Vagina (tissue), 2 donors: ENCODE measurements around the gene GNL2.

ENCODE experiments used
- POLR2A ChIP-seq, 2 donors: fragments of 450-650 bp; IDR thresholded peaks; one replicate each; pipeline ENCODE4 v1.6.1; 2017; ENCODE audit warnings: antibody characterized with exemption in 2 of 2, mild to moderate bottlenecking in 2 of 2, moderate library complexity in 2 of 2
- POLR2AphosphoS5 ChIP-seq, 2 donors: sonication (generic); formaldehyde crosslinking; IDR thresholded peaks; one replicate each; pipeline ENCODE4 v1.9.0; 2017; ENCODE audit warnings: antibody characterized with exemption in 2 of 2, mild to moderate bottlenecking in 2 of 2, low read depth in 1 of 2; ENCODE audit not compliant: insufficient read depth in 1 of 2
- TF ChIP-seq, protein P1 (sequence below), 3 experiments: fragments of 450-650 bp in 2 of 3; fragments of 200-600 bp in 1 of 3; sonication (generic) in 1 of 3; IDR thresholded peaks; one replicate each; pipeline ENCODE4 v1.5.1; 2017 to 2019; ENCODE audit warnings: antibody characterized with exemption in 3 of 3, mild to moderate bottlenecking in 2 of 3, moderate library complexity in 2 of 3

DNA sequence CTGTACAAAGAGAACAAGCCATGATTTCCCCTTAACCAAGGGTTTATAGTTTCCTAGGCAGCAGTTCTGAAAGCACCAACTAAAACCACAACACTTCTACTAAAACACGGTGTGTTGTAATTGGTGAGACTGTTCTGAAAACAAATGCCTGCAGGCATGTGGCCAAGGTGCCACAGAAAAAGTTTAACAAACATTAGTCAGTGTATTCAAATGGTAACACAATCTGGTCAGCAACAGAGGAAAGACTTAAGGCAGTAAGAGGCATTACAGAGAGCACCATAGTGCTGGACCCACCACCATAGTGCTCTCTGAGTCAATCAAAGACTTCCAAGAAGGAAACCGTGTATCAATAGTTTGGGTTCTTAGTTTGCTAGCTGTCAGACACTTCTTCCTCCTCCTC, 58.4 kb downstream of the GNL2 start:
- TF ChIP-seq POLR2AphosphoS5 (IDR thresholded peaks at IDR 0.05; ENCODE audit: insufficient read depth in 1 of 2, low read depth in 1 of 2) (no peak), POLR2A (IDR thresholded peaks at IDR 0.05) (no peak)
- TF ChIP-seq, protein P1, sequence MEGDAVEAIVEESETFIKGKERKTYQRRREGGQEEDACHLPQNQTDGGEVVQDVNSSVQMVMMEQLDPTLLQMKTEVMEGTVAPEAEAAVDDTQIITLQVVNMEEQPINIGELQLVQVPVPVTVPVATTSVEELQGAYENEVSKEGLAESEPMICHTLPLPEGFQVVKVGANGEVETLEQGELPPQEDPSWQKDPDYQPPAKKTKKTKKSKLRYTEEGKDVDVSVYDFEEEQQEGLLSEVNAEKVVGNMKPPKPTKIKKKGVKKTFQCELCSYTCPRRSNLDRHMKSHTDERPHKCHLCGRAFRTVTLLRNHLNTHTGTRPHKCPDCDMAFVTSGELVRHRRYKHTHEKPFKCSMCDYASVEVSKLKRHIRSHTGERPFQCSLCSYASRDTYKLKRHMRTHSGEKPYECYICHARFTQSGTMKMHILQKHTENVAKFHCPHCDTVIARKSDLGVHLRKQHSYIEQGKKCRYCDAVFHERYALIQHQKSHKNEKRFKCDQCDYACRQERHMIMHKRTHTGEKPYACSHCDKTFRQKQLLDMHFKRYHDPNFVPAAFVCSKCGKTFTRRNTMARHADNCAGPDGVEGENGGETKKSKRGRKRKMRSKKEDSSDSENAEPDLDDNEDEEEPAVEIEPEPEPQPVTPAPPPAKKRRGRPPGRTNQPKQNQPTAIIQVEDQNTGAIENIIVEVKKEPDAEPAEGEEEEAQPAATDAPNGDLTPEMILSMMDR (IDR thresholded peaks at IDR 0.05): no peak
